ENCODE data around the gene BOD1.

BOD1 gene

DNA sequence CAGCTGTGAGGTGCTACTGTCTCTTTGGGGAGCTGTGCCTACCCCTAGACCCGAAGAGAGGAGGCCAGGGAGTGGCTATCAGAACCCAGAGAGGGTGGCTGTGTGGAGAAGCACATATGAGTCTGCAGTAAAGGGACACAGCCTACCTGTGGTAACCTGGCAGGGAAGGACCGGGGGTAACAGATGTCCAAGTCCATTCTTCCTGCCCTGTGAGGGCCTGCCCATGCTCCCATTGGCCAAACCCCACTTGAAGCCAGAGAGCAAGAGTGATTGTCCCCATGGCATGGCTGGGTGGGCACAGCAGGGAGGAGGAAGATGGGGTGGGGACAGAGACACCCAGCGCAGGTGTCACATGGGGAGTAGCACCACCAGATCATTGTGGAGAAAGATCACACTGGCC is 39.3 kb downstream of the BOD1 start:
- no peak for DNase-seq (ENCODE audit: low read depth in 1 of 2, low spot score in 1 of 2)
- TF ChIP-seq GABPA (IDR thresholded peaks at IDR 0.05; ENCODE audit: low read depth) (no peak), POLR2AphosphoS5 (IDR thresholded peaks at IDR 0.05; ENCODE audit: low read depth) (no peak), SPI1 (IDR thresholded peaks at IDR 0.05; ENCODE audit: borderline replicate concordance, low read depth) (no peak)
- TF ChIP-seq, protein P1, sequence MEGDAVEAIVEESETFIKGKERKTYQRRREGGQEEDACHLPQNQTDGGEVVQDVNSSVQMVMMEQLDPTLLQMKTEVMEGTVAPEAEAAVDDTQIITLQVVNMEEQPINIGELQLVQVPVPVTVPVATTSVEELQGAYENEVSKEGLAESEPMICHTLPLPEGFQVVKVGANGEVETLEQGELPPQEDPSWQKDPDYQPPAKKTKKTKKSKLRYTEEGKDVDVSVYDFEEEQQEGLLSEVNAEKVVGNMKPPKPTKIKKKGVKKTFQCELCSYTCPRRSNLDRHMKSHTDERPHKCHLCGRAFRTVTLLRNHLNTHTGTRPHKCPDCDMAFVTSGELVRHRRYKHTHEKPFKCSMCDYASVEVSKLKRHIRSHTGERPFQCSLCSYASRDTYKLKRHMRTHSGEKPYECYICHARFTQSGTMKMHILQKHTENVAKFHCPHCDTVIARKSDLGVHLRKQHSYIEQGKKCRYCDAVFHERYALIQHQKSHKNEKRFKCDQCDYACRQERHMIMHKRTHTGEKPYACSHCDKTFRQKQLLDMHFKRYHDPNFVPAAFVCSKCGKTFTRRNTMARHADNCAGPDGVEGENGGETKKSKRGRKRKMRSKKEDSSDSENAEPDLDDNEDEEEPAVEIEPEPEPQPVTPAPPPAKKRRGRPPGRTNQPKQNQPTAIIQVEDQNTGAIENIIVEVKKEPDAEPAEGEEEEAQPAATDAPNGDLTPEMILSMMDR (IDR thresholded peaks at IDR 0.05; ENCODE audit: insufficient read depth, low read length): no peak
- TF ChIP-seq, protein P2, sequence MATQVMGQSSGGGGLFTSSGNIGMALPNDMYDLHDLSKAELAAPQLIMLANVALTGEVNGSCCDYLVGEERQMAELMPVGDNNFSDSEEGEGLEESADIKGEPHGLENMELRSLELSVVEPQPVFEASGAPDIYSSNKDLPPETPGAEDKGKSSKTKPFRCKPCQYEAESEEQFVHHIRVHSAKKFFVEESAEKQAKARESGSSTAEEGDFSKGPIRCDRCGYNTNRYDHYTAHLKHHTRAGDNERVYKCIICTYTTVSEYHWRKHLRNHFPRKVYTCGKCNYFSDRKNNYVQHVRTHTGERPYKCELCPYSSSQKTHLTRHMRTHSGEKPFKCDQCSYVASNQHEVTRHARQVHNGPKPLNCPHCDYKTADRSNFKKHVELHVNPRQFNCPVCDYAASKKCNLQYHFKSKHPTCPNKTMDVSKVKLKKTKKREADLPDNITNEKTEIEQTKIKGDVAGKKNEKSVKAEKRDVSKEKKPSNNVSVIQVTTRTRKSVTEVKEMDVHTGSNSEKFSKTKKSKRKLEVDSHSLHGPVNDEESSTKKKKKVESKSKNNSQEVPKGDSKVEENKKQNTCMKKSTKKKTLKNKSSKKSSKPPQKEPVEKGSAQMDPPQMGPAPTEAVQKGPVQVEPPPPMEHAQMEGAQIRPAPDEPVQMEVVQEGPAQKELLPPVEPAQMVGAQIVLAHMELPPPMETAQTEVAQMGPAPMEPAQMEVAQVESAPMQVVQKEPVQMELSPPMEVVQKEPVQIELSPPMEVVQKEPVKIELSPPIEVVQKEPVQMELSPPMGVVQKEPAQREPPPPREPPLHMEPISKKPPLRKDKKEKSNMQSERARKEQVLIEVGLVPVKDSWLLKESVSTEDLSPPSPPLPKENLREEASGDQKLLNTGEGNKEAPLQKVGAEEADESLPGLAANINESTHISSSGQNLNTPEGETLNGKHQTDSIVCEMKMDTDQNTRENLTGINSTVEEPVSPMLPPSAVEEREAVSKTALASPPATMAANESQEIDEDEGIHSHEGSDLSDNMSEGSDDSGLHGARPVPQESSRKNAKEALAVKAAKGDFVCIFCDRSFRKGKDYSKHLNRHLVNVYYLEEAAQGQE (IDR thresholded peaks at IDR 0.05; ENCODE audit: insufficient replicate concordance, low read depth): no peak
- Histone ChIP-seq H3K27ac (replicated peaks) (no peak overlapping the region), H3K27me3 (ENCODE audit: insufficient read depth, poor library complexity, severe bottlenecking) (peaks cover 10% of the 10 kb centered on the region), H3K4me3 (replicated peaks; ENCODE audit: insufficient read depth, low read length) (no peak overlapping the region)

DNA sequence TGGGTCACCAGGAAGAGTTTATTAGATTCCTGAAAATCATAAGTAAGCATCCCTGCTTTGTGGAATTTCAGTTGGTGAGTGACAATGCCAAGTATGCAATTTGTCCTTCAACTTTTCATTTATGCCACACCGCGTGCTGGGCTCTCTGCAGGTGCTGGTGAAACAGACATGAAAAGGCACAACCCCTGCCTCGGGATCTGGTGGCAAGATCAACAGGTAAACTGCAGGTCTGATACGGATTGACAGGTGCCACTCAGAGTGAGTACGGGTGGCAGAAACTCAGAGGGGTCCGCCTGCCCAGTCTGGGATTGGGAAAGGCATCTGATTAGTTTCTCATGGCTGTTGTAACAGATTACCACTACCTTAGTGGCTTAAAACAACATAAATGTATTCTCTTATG is 40.5 kb downstream of the BOD1 start:
- H3K27me3 ChIP-seq (ENCODE audit: insufficient read depth, poor library complexity, severe bottlenecking): peaks cover 10% of the 10 kb centered on the region
- no peak overlapping the region for H3K27ac ChIP-seq (replicated peaks)
- no peak overlapping the region for H3K4me3 ChIP-seq (replicated peaks; ENCODE audit: insufficient read depth, low read length)
- no peak for DNase-seq (ENCODE audit: low read depth in 1 of 2, low spot score in 1 of 2)
- no peak for TF ChIP-seq SPI1 (IDR thresholded peaks at IDR 0.05; ENCODE audit: borderline replicate concordance, low read depth)

DNA sequence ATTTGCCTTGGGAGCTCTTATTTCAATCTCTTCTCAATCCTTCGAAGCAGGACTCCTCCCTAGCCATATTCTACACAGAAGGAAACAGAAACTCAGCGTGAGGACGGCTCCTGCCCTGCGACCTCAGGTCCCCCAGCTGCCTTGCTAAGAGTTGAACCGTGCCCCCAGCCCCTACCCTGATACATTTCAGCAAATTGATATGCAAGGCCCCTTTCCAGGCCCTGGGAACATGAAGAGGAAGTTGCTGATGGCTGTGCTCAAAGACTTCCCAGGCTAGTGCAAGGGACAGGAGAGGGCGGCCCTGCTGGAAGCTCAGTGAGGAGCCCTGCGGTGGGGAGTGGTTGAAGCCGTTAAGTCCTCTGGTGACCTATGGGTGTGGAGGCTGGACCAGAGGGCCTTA is 41.5 kb downstream of the BOD1 start:
- peaks cover 10% of the 10 kb centered on the region for H3K27me3 ChIP-seq (ENCODE audit: insufficient read depth, poor library complexity, severe bottlenecking)
- DNase-seq (ENCODE audit: low read depth in 1 of 2, low spot score in 1 of 2): no peak
- no peak overlapping the region for H3K4me3 ChIP-seq (replicated peaks; ENCODE audit: insufficient read depth, low read length)
- TF ChIP-seq, protein P1 (IDR thresholded peaks at IDR 0.05; ENCODE audit: insufficient read depth, low read length): no peak
- TF ChIP-seq POLR2AphosphoS5 (IDR thresholded peaks at IDR 0.05; ENCODE audit: low read depth) (no peak), SPI1 (IDR thresholded peaks at IDR 0.05; ENCODE audit: borderline replicate concordance, low read depth) (no peak), GABPA (IDR thresholded peaks at IDR 0.05; ENCODE audit: low read depth) (no peak)
- TF ChIP-seq, protein P2 (IDR thresholded peaks at IDR 0.05; ENCODE audit: insufficient replicate concordance, low read depth): no peak
- H3K27ac ChIP-seq (replicated peaks): no peak overlapping the region

DNA sequence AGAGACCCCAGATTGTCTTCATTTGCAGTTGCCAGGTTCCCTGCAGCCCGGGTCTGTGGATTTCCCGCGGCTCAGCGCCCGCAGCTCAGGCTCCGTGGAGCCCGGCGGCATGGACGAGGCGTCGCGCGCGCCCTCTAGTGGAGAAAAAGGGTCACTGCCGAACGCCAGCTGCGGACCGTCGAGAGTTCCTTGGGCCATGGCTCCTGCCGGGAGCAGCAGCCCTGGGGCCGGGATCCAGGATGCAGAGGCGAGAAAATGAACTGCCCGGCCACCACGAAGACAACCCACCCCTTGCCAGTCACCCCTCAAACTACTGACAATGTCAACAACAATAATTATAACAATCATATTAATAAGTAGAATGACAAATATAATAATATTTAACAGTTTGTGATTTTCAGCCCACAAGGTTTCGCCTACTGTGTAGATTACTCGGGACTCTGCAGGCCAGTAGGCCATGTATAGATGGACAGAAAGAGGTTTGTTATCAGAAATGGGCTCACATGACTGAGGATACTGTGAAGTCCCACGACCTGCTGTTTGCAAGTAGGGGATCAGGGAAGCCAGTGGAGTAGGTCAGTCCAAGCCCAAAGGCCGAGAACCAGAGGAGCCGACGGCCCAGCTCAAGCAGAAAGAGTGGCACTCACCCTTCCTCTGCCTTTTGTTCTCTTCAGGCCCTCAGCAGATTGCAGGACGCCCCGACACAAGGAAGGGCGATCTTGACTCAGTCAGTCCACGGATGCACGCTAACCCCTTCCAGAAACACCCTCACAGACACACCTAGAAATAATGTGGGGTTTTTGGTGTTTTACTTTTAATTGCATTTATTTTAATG is 43.1 kb downstream of the BOD1 start:
- Histone ChIP-seq H3K27ac (replicated peaks) (no peak overlapping the region), H3K27me3 (ENCODE audit: insufficient read depth, poor library complexity, severe bottlenecking) (peaks cover 10% of the 10 kb centered on the region), H3K4me3 (replicated peaks; ENCODE audit: insufficient read depth, low read length) (no peak overlapping the region)
- no peak for TF ChIP-seq SPI1 (IDR thresholded peaks at IDR 0.05; ENCODE audit: borderline replicate concordance, low read depth)
- TF ChIP-seq, protein P1 (IDR thresholded peaks at IDR 0.05; ENCODE audit: insufficient read depth, low read length): peak; percentile 65
- peak; percentile 20 to 49 for DNase-seq (ENCODE audit: low read depth in 1 of 2, low spot score in 1 of 2)

Measured in HL-60 (cell line).